HG03378 (cell line): ENCODE results near the gene ATAD3C.

ENCODE experiments used
- ATAC-seq: cut with Tn5 transposase; IDR thresholded peaks from one replicate; pipeline ENCODE4 v1.9.1; 2021; ENCODE audit warnings: mild to moderate bottlenecking, moderate library complexity; ENCODE audit not compliant: unreplicated experiment

The ATAD3C gene

DNA sequence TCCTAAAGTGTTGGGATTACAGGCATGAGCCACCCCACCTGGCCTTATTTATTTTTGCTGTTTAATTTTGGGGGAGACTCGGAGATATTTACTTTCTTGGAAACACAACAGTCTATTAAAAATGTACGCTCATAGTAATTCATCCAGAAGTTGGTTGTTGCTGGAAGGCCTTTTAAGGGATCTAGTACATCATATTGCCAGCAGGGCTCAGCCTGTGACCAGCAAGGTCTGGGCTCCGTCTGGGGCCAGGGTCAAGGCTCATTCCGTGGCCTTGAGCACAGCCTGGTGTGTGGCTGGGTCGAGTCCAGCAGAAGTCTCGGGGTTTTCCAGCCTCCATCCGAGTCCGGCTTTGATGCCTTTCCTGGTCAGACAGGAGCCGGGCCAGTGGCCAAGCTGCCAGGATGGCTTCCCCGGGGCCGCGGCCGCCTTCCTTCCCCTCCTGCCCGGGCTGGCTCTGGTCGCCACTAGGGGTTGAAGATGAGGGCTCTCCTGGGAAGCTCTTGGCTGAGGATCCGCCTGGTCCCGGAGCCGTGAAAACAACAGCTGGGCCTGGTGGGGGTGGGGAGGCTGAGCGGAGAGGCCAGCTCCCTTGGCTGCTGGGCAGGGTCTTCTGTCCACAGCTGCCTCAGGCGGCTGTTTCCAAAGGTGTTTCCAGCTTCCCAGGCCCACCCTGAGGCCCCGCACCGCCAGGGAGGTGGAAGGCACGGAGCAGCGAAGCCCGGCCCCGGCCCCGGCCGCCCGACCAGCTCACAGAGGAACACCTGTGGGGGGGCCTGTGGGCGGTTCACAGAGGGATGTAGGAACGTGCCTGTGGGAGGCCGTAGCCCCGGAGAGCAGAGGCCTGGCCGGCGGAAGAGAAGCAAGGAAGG lies 19.1 kb upstream of the ATAD3C start:
- no peak for ATAC-seq

DNA sequence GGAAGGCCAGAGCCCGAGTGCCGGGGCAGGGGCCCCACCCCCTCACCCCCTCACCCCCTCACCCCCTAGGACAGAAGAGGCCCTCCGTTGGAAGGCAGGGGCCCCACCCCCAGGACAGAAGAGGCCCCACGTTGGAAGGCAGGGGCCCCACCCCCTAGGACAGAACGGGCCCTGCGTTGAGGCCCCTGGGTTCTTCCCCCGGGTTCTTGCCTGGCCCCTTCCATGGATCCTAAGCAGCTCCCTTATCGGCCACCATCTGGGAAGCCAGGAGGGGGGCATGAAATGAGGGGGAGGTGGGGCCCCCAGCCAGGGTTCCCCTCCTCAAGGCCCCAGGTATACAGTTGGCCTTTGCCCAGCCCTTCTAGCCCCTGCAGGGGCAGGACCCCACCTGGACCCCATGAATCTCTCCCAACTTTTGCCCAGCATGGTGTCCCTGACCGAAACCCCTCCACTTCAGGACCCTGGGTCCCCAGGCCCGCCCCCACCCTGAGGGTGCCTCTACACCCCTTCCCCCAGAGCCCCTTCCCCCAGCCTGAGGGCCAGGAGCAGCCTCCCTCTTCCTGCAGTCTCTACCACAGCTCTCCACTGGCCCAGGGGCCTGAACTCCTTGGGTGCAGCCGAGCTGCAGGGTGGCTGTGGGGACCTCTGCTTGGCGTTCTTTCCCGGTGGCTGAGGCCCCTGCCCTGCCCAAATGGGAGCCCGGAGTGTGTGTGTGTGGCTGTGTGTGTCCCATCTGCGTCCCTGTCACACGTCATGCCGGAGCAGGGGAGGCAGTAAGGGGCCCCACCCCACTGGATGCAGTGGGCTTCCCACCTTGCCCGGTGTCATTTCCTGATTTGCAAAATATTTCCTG lies 18.3 kb upstream of the ATAD3C start:
- ATAC-seq: no peak

DNA sequence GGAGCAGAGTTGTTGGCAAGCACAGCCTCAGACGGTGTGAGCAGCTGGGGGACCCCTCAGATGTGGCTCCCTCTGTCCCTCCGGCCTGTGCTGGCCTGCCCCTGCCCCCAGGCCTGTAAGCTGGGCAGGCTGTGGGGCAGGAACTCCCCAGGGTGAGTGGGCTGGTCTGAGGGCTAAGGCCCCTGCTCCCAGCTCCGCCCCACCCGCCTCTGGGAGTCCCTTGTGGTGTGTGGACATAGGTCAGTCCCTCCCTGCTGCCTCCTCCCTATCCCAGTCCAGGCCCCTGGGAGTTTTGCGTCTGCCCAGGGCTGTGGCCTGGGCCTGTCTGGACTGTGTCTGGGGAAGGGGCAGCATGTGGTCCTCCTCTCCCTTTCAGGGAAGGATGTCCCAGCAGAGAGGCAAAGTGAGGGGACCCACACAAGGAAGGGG lies 17.6 kb upstream of the ATAD3C start:
- no peak for ATAC-seq

DNA sequence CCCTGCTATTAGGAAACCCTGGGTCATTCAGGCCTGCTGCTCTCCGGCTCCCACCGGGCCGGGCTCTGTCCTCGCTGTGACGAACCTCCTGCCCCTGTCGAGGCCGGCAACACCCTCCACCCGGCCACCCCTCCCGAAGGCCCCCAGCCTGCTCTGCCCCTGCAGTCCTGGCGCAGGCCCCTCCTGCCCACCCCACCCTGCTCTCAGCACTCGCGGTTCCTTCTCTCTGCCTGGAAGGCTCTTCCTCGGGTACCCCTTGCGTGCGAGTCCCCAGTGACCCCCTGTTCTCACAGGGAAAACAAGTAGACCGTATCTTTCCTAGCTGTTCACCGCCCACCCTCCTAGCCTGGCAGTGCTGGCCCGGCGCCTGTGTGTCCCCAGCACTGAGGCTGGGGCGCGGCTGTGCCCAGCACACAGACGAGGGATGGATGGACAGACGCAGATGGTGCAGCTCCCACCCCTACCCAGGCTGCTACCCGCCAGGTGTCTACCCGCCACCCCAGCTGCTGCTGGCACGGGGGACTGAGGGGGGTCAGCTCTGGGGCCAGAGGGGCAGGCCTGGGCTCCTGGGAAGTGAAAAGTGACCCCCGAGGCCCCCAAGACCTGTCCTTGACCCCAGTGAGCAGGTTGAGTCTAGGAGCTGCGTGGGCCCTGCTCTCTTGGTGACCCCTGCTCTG lies 17.1 kb upstream of the ATAD3C start:
- ATAC-seq: no peak

DNA sequence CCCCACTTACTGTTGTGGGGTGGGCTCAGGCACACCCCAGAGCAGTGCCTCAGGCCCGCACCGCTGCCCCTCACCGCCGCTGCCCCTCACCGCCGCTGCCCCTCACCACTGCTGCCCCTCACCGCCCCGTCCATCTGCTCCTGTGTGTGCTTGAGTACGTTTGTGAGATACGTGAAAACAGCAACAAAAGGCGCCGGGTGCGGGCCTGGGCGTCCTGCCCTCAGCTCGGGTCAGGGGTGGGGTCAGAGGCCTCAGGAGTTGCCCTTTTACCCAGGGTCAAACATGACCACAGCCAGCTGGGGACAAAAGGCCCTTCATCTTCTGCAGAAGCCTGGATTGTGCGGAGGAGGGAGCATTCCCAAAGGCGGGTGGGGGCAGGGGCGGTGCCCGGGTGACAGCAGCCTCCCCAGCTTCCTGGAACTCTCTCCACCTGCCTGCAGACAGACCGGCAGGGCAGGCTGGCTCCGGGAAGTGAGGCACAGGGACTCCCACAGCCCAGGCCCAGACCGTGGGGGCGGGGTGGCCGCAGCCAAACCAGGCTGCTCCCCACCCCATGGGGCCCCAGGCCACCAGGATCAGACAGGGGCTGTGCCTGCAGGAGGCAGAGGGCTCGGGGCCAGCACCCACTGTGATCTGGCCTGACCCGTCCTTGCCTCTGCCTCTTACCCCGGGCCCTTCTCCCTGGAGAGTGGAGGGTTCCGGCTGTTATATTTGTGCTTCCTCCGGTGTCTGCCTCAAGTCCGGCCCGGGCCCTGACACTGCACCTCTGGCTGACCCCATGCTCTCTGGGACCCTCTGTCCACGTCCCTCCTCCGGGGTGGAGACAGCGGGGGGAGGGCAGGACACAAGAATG lies 16.3 kb upstream of the ATAD3C start:
- no peak for ATAC-seq

DNA sequence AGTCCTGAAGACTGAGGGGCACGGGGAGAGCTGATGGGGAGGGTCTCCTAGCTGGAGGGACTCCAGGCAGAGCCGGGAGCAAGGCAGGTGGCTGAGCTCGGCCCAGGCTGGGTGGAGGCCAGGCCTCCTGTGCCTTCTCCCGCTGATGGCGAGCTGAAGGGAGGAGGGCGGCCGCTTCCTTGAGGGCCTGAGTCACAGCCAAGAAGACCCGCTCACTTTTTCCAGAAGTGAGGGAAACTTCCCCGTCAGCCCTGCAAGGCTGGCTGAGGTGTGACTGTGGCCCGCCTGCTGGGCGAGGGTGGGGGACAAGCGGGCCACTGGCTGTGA lies 15.7 kb upstream of the ATAD3C start:
- ATAC-seq: no peak

DNA sequence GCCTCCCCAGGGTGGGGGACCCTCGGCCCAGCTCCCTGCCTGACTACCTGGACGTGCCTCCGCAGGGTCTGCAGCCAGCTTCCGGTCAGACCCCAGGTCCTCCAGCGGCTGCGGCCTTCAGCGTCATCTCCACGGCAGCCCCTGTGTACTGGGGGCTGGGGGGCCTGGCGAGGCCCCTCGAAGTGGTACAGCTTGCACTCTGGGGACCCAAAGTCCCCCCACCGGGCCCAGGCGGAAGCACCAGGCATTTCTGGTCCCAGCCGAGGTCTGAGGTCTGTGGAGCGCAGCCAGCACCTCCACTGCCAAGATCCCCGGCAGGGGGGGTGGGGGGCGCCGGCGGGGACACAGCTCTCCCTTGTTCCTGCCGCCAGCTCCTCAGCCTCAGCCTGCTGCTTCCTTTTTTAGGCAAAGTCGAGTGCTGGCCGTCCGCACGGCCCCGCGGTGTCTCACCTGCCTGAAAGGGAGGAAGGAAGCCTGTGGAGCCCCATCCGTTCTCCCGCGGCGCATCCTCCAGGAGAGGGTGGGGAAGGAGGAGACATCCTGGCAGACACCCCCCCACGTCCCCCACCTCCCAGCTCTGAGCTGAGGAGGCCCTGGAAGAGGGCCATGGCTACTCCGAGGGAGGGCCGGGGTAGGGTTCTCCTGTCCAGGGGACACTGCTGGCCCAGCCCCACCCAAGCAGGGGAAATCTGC lies 15.2 kb upstream of the ATAD3C start:
- ATAC-seq: no peak

DNA sequence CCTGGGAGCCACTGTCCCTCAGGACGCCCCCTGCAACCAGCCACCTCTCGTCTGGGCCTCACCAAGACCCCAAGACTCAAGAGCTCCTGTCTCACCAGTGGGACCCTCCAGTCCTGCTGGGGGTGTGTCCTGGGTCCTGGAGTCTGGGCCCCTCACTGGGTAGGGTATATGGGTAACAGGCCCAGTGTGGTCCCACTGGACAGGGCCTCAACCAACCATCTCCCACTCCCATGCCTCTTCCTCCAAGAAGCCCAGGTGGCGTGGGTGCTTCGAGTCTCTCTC lies 14.7 kb upstream of the ATAD3C start:
- ATAC-seq: no peak

DNA sequence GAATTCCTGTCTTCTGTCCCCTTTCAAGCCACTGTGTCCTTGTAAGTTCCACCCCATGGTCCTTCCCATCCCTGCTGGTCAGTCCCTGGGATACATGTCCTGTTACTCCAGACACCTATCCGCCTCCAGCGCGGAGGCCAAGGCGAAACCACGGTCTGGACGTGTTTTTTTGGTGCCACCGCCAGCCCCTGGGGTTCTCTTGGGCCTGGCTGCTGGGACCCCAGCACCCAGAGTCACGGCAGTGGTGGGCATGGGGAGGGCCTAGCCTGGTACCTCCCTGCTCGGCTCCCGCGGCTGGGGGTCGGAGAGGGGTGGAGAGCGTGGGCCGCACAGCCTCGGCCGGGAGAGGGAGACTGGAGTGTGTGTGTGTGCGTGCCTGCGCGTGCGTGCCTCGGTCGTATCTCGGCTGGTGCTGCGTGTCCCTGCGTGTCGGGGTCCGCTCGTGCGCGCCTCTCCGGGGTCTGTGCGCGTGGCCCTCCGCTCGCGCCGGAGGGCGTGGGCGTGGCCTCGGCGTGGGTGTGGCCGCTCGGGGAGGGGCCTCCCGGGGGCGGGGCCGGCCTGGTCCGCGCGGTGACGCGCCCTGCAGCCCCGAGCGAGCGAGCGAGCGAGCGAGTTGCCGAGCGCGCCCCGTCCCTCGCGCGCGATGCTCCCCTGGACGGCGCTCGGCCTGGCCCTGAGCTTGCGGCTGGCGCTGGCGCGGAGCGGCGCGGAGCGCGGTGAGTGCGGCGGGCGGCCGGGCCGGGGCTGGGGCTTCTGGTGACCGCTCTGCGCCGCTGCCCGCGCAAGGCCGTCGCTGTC lies 14.2 kb upstream of the ATAD3C start, which contains the start of gene VWA1:
Gene VWA1, plus strand, starts transcription at position 585 of the 798 bp plus-strand sequence. Its CDS starts 59 bp downstream, at position 644.
- ATAC-seq: no peak

DNA sequence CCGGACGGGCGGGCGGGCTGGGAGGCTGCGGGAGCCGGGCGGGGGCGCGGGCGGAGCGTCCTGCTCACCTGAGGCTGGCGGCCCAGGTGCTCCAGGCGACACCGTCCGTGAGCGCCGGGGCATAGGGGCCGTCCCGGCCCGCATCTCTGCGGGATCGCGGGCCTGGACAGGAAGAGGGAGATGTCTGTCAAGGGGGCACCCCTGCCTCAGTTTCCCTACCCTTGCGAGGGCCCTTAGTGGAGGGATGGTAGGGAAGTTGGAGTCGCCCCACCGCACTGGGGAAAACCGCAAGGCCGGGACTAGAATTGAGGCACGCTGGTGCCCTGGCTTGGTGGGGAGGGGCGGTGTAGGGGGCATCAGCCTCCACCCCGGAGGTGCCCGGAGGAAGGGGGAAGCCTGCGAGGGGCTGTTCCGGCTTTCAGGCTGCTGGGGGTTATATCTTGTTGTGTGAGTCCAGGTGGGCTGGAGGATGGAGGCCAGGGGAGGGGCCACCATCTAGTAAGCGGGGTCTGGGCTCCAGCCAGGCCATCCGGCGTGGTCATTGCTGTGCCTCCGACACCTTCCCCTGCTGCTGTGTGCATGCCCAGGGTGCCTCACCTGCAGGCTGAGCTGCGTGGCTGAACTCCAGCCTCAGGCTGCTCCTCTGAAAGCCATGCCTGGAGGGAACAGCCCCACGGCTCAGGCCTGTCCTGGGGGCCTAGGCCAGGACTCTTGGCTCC lies 13.4 kb upstream of the ATAD3C start:
- ATAC-seq: no peak

DNA sequence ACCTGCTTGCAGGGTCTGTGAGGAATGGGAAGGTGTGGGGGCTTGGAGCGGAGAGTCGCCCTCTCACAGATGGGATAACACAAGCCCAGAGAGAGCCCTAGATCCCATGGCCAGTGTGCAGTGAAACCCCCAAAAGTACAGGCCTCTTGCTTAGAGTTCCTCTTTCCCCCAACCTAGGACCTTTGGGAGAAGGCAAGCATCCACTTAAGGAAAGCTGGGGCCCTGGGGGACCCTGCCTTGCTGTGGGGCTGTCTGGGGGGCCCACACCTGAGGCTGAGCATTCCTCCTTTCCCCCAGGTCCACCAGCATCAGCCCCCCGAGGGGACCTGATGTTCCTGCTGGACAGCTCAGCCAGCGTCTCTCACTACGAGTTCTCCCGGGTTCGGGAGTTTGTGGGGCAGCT lies 12.9 kb upstream of the ATAD3C start:
- ATAC-seq: no peak

DNA sequence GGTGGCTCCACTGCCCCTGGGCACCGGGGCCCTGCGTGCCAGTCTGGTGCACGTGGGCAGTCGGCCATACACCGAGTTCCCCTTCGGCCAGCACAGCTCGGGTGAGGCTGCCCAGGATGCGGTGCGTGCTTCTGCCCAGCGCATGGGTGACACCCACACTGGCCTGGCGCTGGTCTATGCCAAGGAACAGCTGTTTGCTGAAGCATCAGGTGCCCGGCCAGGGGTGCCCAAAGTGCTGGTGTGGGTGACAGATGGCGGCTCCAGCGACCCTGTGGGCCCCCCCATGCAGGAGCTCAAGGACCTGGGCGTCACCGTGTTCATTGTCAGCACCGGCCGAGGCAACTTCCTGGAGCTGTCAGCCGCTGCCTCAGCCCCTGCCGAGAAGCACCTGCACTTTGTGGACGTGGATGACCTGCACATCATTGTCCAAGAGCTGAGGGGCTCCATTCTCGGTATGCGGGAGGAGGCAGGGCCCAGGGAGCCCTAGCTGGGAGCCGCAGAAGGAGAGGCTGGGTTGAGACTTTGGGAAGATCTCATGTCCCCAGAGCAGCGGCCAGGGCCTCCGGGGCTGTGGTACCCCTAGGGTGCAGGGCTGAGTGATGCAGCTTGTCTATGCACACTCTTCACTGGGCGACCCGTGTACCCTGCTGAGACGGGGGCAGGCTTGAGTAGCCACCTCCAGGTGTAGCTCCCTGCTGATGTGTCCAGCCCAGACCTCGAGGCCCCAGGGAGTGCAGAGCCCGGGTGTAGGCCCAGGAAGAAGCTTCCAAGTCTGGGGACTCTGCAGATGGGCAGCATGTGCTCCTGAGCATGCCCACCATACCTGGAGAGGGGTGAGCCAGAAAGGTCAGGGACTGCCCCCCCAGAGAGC lies 12.2 kb upstream of the ATAD3C start:
- ATAC-seq: no peak

DNA sequence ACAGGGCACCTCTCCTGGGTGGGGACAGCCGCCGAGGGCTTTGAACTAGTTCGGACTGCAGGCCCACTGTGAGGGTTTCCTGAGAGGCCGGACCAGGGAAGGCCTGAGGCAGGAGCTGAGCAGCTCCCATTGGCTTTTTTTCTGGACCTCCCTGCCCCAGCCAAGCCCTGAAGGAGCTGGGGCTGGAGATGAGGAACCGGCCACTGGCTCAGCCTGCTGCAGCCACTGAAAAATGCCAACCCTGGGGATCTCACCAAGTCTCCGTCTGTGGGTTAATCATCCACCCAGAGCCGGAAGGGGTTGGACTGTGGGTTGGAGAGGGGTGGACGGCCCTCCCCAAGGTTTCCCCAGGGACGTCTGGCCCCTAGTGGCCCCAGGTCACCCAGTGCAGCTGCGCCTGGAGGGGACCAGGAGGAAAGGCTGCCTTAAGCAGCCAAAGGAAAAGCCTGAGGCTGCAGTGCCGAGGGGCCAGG lies 11.5 kb upstream of the ATAD3C start:
- ATAC-seq: no peak

DNA sequence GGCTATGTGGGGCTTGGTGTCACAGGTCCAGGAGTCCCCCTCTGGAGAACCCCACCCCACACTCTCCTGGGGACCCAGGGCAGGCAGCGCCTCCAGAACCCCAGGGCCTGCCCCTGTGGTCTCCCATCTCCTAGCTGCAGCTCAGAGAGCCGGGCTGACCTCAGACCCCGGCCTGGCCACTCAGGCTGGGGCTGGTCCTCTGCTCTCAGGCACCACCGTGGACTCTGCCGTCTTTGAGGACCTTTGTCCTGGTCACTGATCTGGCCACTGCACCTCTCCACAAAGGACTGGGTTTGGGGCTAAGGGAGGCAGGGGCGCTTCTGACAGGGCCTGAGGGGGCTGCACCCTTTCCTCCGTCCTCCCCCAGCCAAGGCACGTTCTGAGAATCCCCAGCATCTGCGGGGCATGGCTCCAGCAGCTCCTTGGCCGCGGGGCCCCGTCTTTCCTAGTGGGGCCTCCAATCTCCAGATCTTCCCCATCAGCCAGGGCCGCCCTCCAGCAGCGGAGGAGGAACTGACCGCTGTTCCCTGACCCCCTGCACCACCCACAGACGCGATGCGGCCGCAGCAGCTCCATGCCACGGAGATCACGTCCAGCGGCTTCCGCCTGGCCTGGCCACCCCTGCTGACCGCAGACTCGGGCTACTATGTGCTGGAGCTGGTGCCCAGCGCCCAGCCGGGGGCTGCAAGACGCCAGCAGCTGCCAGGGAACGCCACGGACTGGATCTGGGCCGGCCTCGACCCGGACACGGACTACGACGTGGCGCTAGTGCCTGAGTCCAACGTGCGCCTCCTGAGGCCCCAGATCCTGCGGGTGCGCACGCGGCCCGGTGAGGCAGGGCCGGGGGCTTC lies 10.7 kb upstream of the ATAD3C start:
- ATAC-seq: no peak

DNA sequence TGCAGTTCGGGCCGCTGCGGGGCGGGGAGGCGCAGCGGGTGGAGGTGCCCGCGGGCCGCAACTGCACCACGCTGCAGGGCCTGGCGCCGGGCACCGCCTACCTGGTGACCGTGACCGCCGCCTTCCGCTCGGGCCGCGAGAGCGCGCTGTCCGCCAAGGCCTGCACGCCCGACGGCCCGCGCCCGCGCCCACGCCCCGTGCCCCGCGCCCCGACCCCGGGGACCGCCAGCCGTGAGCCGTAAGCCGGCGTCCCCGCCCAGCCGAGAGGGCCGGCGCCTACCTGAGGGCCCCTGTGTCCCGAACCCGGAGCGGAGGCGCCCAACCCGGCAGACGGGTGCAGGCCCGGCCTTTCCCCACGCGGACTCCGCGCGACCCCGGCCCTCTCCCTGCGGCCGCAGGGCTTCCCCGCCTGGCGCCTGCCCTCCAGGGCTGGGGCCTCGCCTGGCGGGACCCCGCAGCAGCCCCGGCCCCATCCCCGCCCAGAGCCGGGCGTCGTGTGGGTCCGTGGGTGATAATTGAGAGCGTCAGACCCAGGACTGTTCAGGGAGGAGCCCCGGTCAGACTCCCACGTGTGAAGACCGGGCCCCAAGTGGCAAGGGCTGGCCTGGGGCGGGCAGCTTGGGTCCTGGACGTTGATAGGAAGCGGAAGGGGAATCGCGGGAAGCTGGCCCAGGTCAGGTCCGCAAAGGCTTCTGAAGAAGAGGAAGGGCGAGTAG lies 9.8 kb upstream of the ATAD3C start:
- no peak for ATAC-seq
